ENCODE data around the gene MAPK1. TPM values are rescaled to one million over a fixed set of nuclear protein-coding genes. Genes with fewer than 3 reads are reported as not detected.
"Not testable (repeated sequence)": the region's sequence is repeated elsewhere in the genome, so short reads cannot be mapped to it uniquely, and the experiment has no call there.

The MAPK1 gene
- total and polyA plus RNA-seq, 8 donors, result 89.8 to 171 (median 104) TPM

- no peaks in the 10 kb centered on the region for H3K9me3 ChIP-seq
- no peak overlapping the region for H3K4me3 ChIP-seq
- no peak for TF ChIP-seq CTCF (IDR thresholded peaks at IDR 0.05)
- peak overlapping the region; percentile 76 to 98 for H3K27ac ChIP-seq
- DNase-seq (no peak), ATAC-seq (no peak)
- intact Hi-C loops (cut with DNase I), result no loop called here
- no peaks in the 10 kb centered on the region for H3K27me3 ChIP-seq
- no peaks in the 10 kb centered on the region for H3K36me3 ChIP-seq
- peaks cover 19 to 81% of the 10 kb centered on the region in 2 donors for H3K4me1 ChIP-seq
These were observed 51.0 kb downstream of the MAPK1 start for GRCh38 chr22:21816472-21816786.

GRCh38 chr22:21815958-21816357 is 51.5 kb downstream of the MAPK1 start:
- no peaks in the 10 kb centered on the region for H3K36me3 ChIP-seq
- intact Hi-C loops (cut with DNase I), result no loop called here
- no peak for TF ChIP-seq CTCF (IDR thresholded peaks at IDR 0.05)
- H3K9me3 ChIP-seq, result no peaks in the 10 kb centered on the region
- H3K27ac ChIP-seq, result peak overlapping the region; percentile 76 to 98
- H3K27me3 ChIP-seq, result no peaks in the 10 kb centered on the region
- ATAC-seq, result no peak
- no peak overlapping the region for H3K4me3 ChIP-seq
- peaks cover 19 to 83% of the 10 kb centered on the region in 2 donors for H3K4me1 ChIP-seq
- no peak for DNase-seq

- peak overlapping the region in 1 of 2 donors; percentile 98 for H3K27ac ChIP-seq
- intact Hi-C loops (cut with DNase I), result no loop called here
- ATAC-seq (no peak), DNase-seq (no peak)
- no peak overlapping the region for H3K4me3 ChIP-seq
- no peak for TF ChIP-seq CTCF (IDR thresholded peaks at IDR 0.05)
- H3K36me3 ChIP-seq, result no peaks in the 10 kb centered on the region
- H3K4me1 ChIP-seq, result peaks cover 19 to 87% of the 10 kb centered on the region in 2 donors
- H3K9me3 ChIP-seq, result no peaks in the 10 kb centered on the region
- no peaks in the 10 kb centered on the region for H3K27me3 ChIP-seq
These were observed 52.1 kb downstream of the MAPK1 start for GRCh38 chr22:21815357-21815756.

- no peaks in the 10 kb centered on the region for H3K27me3 ChIP-seq
- H3K9me3 ChIP-seq, result no peaks in the 10 kb centered on the region
- TF ChIP-seq CTCF (IDR thresholded peaks at IDR 0.05), result no peak
- no peak for ATAC-seq
- peaks cover 0 to 6% of the 10 kb centered on the region in 2 donors for H3K36me3 ChIP-seq
- peaks cover 14 to 70% of the 10 kb centered on the region in 2 donors for H3K4me1 ChIP-seq
- no peak overlapping the region for H3K27ac ChIP-seq
- H3K4me3 ChIP-seq, result no peak overlapping the region
- DNase-seq, result no peak
- intact Hi-C loops (cut with DNase I), result no loop called here
These were observed 55.5 kb downstream of the MAPK1 start for GRCh38 chr22:21811982-21812381.

GRCh38 chr22:21807544-21808529 is 59.6 kb downstream of the MAPK1 start:
- Histone ChIP-seq H3K4me3 (no peak overlapping the region), H3K27ac (no peak overlapping the region), H3K27me3 (no peaks in the 10 kb centered on the region), H3K9me3 (no peaks in the 10 kb centered on the region), H3K36me3 (peaks cover 0 to 47% of the 10 kb centered on the region in 2 donors), H3K4me1 (peaks cover 0 to 30% of the 10 kb centered on the region in 2 donors)
- intact Hi-C loops (cut with DNase I), result no loop called here
- TF ChIP-seq CTCF (IDR thresholded peaks at IDR 0.05), result no peak
- ATAC-seq (peak; percentile 60), DNase-seq (peak in 1 of 4 donors; percentile 37)

- H3K4me3 ChIP-seq; H3K27me3 ChIP-seq; H3K27ac ChIP-seq; H3K9me3 ChIP-seq; DNase-seq; intact Hi-C loops (cut with DNase I); ATAC-seq: not testable (repeated sequence)
- Histone ChIP-seq H3K36me3 (peaks cover 0 to 72% of the 10 kb centered on the region in 2 donors), H3K4me1 (peaks cover 0 to 17% of the 10 kb centered on the region in 2 donors)
These were observed 62.1 kb downstream of the MAPK1 start for GRCh38 chr22:21805325-21805724.

Measured in left lung (tissue), 10 donors.